ENCODE measurements around the gene MAP2K4. TPM values are rescaled to one million over a fixed set of nuclear protein-coding genes. Genes with fewer than 3 reads are reported as not detected.
A peak's percentile ranks its signal among the peaks of the same experiment; 100 is the strongest.

The MAP2K4 gene
- total and polyA plus RNA-seq, 2 donors (not counting 1 experiment from before 2014, with no cell fraction given), result 6.2 to 44.8 TPM

DNA sequence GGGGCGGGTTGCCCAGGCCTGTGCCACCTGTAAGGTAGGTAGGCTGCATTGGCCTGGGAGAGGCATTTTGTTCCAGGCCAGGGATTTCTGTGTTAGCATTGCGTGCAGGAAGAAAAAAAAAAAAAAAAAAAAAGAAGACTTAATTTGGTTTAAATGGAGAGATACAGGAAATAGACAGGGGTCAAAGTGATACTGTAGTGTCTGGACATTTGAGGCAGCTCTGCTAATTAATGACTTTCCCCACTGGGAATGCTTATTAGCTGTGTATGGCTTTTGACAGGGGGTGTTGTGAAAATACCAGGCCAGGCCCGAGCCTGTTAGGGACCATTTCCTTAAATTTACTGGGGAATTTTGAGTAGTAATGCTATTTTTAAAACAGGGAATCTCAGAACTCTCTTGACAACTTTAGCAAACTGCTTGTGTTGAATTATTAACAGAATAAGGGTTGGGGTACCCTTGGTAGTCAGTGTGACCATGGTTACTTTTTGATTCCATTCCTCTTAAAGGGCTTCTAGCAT is 1.0 kb downstream of the MAP2K4 start:
- Histone ChIP-seq H3K9me3 (ENCODE audit: control extremely low read depth in 1 of 3, control insufficient read depth in 2 of 3, insufficient read depth in 1 of 3, low read length in 2 of 3) (no peaks in the 10 kb centered on the region), H4K20me1 (ENCODE audit: control insufficient read depth, insufficient read depth, low read length, poor library complexity, severe bottlenecking) (peaks cover 45% of the 10 kb centered on the region), H3K79me2 (ENCODE audit: control insufficient read depth, insufficient read depth, low read length) (peaks cover 65% of the 10 kb centered on the region), H3K27ac (ENCODE audit: low read length in 2 of 2) (peak overlapping the region in 1 of 2 donors; percentile 83), H2AFZ (ENCODE audit: insufficient read depth, low read depth, low read length, poor library complexity, severe bottlenecking) (peak overlapping the region; percentile 64), H3K4me3 (ENCODE audit: control extremely low read depth in 1 of 5, extremely low read depth in 1 of 5, insufficient read depth in 1 of 5, low read depth in 2 of 5, low read length in 4 of 5) (peak overlapping the region; percentile 34 to 70 (median 69)), H3K4me2 (replicated peaks; ENCODE audit: low read depth, low read length, poor library complexity, severe bottlenecking) (peak overlapping the region; percentile 88), H3K36me3 (replicated peaks in 1 of 2; ENCODE audit: control extremely low read depth in 1 of 2, control insufficient read depth in 1 of 2, extremely low read depth in 1 of 2, insufficient read depth in 2 of 2, low read length in 1 of 2) (no peaks in the 10 kb centered on the region), H3K4me1 (ENCODE audit: control insufficient read depth in 2 of 2, insufficient read depth in 2 of 2, low read length in 2 of 2) (peaks cover 14 to 15% of the 10 kb centered on the region in 2 donors), H3K27me3 (replicated peaks in 1 of 4; ENCODE audit: control extremely low read depth in 1 of 4, control insufficient read depth in 3 of 4, insufficient read depth in 4 of 4, low read length in 3 of 4) (peaks cover 0 to 2% (median 0%) of the 10 kb centered on the region in 4 experiments), H3K9ac (ENCODE audit: low read length) (peak overlapping the region; percentile 84)
- ATAC-seq (ENCODE audit: low read depth) (no peak), DNase-seq (no peak)
- H3K9me3 Mint-ChIP-seq (ENCODE audit: insufficient read depth), result no peaks in the 10 kb centered on the region
- peaks cover 48% of the 10 kb centered on the region for H3K4me1 Mint-ChIP-seq
- intact Hi-C loops (cut with micrococcal nuclease), result no loop called here
- TF ChIP-seq, protein P1, sequence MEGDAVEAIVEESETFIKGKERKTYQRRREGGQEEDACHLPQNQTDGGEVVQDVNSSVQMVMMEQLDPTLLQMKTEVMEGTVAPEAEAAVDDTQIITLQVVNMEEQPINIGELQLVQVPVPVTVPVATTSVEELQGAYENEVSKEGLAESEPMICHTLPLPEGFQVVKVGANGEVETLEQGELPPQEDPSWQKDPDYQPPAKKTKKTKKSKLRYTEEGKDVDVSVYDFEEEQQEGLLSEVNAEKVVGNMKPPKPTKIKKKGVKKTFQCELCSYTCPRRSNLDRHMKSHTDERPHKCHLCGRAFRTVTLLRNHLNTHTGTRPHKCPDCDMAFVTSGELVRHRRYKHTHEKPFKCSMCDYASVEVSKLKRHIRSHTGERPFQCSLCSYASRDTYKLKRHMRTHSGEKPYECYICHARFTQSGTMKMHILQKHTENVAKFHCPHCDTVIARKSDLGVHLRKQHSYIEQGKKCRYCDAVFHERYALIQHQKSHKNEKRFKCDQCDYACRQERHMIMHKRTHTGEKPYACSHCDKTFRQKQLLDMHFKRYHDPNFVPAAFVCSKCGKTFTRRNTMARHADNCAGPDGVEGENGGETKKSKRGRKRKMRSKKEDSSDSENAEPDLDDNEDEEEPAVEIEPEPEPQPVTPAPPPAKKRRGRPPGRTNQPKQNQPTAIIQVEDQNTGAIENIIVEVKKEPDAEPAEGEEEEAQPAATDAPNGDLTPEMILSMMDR (IDR thresholded peaks at IDR 0.05), result no peak
- TF ChIP-seq EZH2 (IDR thresholded peaks at IDR 0.05; ENCODE audit: borderline replicate concordance, insufficient read depth, low read depth, low read length, poor library complexity, severe bottlenecking), result no peak
- ChIA-PET POLR2A (no interaction called here), CTCF (no interaction called here)
- peaks cover 5% of the 10 kb centered on the region for H3K27me3 Mint-ChIP-seq
- 10% methylated on average over 3 of the region's 3 CpGs for WGBS (ENCODE audit: insufficient coverage)
- H3K27ac Mint-ChIP-seq, result peak overlapping the region; percentile 65
- peak overlapping the region; percentile 81 for H3K4me3 Mint-ChIP-seq

DNA sequence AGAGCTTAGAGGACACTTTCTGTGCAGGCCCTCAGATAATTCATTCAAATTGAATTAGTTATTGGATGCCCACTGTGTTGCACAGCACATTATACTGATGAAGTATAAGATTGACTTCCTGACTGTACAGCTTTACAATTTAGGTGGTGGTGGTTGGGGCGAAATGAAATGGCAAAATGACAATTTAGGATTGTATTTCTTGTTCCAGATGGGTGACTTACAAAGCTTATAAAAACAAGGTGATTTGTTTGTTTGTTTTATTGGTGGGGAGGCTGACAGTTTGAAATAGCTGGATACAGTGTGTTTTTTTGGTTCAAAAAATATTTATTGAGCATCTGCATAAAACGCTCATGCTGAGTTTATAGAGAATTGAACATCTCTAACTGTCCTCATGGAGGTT is 1.6 kb downstream of the MAP2K4 start:
- ChIA-PET POLR2A (no interaction called here), CTCF (interaction anchor here (0.9 kb wide), 2 partner anchors 21 to 25 kb away, joined by 3 to 4 read pairs; partner anchors contain the start of gene ZNF18)
- no peak overlapping the region for H3K9ac ChIP-seq (ENCODE audit: low read length)
- peak overlapping the region; percentile 88 for H3K4me2 ChIP-seq (replicated peaks; ENCODE audit: low read depth, low read length, poor library complexity, severe bottlenecking)
- Mint-ChIP-seq H3K27ac (no peak overlapping the region), H3K27me3 (peaks cover 5% of the 10 kb centered on the region), H3K9me3 (ENCODE audit: insufficient read depth) (no peaks in the 10 kb centered on the region), H3K4me1 (peaks cover 51% of the 10 kb centered on the region), H3K4me3 (peak overlapping the region; percentile 81)
- peaks cover 14 to 15% of the 10 kb centered on the region in 2 donors for H3K4me1 ChIP-seq (ENCODE audit: control insufficient read depth in 2 of 2, insufficient read depth in 2 of 2, low read length in 2 of 2)
- H3K27me3 ChIP-seq (replicated peaks in 1 of 4; ENCODE audit: control extremely low read depth in 1 of 4, control insufficient read depth in 3 of 4, insufficient read depth in 4 of 4, low read length in 3 of 4), result peaks cover 0 to 2% (median 0%) of the 10 kb centered on the region in 4 experiments
- H2AFZ ChIP-seq (ENCODE audit: insufficient read depth, low read depth, low read length, poor library complexity, severe bottlenecking), result no peak overlapping the region
- ATAC-seq (ENCODE audit: low read depth) (no peak), DNase-seq (no peak)
- peaks cover 51% of the 10 kb centered on the region for H4K20me1 ChIP-seq (ENCODE audit: control insufficient read depth, insufficient read depth, low read length, poor library complexity, severe bottlenecking)
- H3K9me3 ChIP-seq (ENCODE audit: control extremely low read depth in 1 of 3, control insufficient read depth in 2 of 3, insufficient read depth in 1 of 3, low read length in 2 of 3), result no peaks in the 10 kb centered on the region
- H3K79me2 ChIP-seq (ENCODE audit: control insufficient read depth, insufficient read depth, low read length), result peaks cover 71% of the 10 kb centered on the region
- intact Hi-C loops (cut with micrococcal nuclease), result no loop called here
- no peak for TF ChIP-seq EZH2 (IDR thresholded peaks at IDR 0.05; ENCODE audit: borderline replicate concordance, insufficient read depth, low read depth, low read length, poor library complexity, severe bottlenecking)
- TF ChIP-seq, protein P1 (IDR thresholded peaks at IDR 0.05), result no peak
- no peaks in the 10 kb centered on the region for H3K36me3 ChIP-seq (replicated peaks in 1 of 2; ENCODE audit: control extremely low read depth in 1 of 2, control insufficient read depth in 1 of 2, extremely low read depth in 1 of 2, insufficient read depth in 2 of 2, low read length in 1 of 2)
- no peak overlapping the region for H3K27ac ChIP-seq (ENCODE audit: low read length in 2 of 2)
- 100% methylated on average over 1 of the region's 2 CpGs for WGBS (ENCODE audit: insufficient coverage)
- H3K4me3 ChIP-seq (ENCODE audit: control extremely low read depth in 1 of 5, extremely low read depth in 1 of 5, insufficient read depth in 1 of 5, low read depth in 2 of 5, low read length in 4 of 5), result no peak overlapping the region

Data from B cell (primary cell).